Stimulated activated CD4-positive, alpha-beta T cell treated with anti-CD3 and anti-CD28 coated beads, Interleukin-15, amount 100 ng/mL, for 24 hours (primary cell): ENCODE results near the gene YAE1.

Experiments used
- DNase-seq: peaks from one replicate; pipeline ENCODE4 v3.0.0-alpha.2; 2020

The YAE1 gene

DNA sequence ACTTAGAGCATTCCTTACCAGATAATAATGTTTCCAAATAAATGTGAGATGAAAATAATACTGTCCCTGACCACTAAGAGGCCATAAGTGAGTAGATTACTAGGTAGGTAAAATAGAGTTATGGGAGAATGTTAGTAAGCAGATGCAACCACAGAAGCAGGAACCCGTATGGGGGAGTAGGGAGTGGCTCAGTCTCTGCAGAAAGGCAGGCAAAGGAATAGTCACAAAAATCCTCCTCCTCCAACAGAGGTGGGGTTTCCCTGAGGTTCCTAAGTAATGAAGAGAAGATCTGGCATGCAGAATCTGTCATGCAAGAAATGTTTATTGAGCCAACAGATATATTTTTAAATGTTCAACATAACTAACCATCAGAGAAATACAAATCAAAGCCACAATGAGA, 9.0 kb upstream of the YAE1 start:
- DNase-seq: no peak

DNA sequence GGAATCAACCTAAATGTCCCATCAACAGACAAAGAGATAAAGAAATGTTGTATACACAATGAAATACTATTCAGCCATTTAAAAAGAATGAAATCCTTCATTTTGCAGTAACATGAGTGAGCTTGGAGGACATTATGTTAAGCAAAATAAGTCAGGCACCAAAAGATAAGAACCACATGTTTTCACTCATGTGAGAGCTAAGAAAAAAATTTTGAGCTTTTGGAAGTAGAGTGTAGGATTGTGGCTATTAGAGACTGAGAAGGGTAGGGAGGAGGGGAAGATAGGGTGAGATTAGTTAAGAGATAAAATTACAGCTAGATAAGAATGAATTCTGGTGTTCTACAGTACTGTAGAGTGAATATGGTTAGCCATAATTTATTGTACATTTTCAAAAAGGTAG, 8.3 kb upstream of the YAE1 start:
- DNase-seq: no peak

DNA sequence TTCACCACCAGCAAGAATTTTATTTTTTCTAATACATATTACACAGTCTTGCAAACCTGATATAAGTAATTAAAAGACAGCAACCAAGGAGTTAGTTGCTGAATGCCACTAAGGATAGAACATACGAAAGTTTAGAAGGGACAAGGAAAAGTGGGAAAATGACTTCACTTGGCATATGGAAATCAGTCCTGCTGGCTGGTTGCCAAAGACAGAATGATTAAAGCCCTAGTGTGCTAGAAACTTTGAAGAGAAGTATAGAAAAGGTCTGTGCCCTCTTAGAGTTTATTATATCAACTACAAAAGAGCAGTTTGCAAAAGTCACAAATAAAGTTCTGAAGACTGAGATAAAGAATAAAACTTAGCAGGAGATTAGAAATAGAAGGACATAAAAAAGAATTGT, 5.8 kb upstream of the YAE1 start:
- DNase-seq: no peak

DNA sequence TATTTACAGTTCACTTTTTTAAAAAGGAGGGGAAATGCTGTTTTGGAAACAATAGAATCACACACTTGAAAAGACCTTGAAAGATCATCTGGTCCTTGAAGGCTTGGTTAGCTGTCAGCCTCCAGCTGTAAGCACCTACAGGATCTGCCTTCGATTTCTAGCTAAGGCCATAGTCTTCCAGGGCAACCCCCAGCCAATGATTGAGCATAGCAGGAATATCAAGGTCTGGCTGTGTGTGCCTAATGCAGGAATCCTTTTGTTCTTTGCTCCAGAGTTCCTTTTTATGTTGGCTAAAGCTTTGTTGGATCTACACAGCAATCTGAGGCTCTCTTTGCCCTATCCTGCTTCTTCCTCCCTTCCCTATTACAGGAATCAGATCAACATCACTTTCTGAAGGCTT, 5.2 kb upstream of the YAE1 start:
- DNase-seq: no peak

DNA sequence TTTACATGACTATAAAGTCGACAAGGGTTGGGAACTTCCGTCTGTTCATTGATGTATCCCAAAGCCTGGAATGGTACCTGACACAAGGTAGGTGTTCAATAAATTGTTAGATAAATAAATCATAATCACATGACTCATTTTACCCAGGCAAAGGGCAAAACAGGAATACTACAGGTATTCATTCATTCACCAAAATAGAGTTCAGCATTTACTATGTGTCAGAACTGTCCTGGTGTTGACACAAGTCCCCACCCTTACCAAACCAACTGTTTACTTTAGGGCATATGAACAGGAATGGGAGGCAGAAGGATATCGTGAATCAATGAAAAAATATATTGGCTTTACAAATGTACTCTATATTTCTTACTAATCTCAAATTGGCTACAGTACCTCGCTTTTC, 666 bp upstream of the YAE1 start:
- no peak for DNase-seq

DNA sequence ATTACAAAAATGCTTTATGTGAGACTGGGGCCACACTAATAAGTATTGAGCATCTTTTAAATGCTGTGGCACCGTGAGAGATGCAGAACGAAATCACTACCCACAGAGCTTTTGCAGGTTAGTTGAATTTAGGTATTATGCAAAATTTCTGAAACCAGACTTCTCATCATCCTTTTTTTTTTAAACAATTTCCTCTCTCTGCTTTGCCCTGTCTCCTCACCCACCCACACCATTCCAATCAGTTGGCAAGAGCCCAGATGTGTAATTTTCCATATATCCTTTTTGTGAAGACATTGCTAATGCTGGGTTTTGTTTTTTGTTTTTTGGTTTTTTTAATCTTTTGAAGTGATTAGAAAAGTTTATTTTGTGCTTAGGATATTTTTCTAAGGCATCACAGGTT, 1.1 kb downstream of the YAE1 start:
- no peak for DNase-seq

DNA sequence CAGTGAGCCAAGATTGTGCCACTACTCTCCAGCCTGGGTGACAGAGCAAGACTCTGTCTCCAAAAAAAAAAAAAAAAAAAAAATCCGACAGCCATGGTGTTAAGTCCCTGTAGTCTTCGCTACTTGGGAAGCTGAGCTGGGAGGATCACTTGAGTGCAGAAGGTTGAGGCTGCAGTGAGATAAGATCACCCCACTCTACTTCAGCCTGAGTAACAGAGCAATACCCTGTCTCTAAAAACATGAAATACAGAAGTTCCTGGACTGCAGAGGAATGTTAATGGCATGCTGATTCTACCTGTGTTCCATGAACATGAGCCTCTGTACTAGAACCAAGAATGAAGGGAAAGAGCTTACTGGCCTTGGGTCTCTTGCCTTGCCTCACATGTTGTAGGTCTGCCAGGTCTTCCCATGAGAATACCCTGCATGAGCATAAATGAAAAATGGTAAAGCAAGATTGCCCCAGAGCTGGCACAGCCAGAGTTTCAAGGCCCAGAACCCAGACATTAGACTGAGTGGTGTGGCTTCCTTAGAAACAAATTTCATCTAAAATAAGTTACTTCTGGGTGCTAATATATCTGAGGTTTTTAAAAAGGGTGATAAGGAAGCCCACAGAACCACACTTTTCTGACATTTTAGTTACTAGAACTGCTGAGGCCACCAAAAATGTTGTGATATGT, 8.6 kb downstream of the YAE1 start:
- no peak for DNase-seq

GRCh38 chr7:39577229-39577874, 11.1 kb downstream of the YAE1 start:
- no peak for DNase-seq

GRCh38 chr7:39580149-39580874, 14.1 kb downstream of the YAE1 start:
- DNase-seq: peak; percentile 81

DNA sequence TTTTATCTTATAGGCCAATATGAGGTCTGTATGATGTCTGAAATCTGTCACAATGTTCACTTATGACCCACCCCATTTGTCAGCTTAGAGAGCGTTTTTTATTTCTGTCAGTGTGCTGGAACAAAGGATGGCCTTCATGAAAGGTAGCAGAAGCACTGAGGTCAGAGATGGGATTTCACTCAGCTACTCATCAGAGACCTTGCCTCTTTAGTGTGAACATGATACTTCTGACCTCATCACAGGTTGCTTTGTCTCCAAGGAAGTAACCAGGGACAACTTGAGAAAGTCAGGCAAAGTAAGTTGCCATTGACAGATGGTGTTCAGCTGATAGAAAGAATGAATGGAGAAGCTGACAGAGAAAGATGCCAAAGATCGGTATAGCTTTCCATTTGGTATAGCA, 16.3 kb downstream of the YAE1 start:
- DNase-seq: no peak

DNA sequence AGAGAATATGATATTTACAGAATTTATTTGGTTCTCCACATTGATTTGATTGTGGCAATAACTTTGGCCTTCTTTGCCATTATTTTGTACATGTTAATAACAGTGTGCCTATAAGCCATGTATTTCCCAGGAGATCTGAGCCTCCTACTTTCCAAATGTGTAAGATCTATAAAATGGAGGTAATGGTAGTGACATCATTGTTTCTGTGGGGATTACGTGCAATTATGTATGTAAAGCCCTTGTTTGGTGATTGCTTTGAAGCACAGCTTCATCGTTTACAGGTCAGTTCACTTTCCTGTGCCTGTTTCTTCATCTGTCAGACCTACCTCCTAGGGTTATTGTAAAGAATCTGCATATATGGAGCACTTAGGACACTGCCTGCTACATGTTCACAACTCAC, 17.3 kb downstream of the YAE1 start:
- no peak for DNase-seq

DNA sequence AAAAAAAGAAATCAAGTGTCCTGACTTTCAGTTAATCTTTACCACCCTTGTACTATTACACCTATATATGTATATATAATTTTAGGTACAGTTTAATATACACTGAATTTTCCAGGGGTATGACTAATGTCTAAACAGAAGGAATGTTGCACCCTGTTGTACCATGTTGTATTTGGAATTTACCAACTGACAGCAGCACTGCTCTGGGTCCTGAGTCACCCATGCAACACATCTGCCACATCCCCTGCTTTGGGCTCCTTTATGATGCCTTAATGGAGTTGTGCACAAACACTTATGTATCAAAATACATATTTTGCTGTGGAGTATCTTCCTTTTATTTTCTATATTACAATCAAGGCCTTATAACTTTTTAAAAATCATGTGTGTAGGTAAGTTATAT, 21.2 kb downstream of the YAE1 start:
- no peak for DNase-seq

DNA sequence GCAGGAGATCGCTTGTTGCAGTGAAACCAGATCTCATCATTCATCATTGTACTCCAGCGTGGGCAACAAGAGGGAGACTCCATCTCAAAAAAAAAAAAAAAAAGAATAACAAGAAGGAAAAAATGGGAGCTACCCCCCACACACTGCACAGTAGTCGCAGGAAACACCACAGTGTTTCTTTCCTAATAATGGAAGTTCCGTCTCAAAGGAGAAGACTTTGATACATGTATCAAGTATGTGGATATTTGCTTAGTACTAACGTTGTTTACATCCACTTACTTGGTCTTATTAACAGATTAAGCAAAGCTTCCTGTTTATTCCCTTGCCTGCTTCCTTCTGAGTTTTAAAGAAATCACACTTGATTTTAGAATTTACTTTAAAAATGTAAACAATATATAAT, 22.2 kb downstream of the YAE1 start:
- DNase-seq: no peak

GRCh38 chr7:39589323-39590111, 23.3 kb downstream of the YAE1 start:
- DNase-seq: peak; percentile 71

- no peak for DNase-seq
These were observed 26.4 kb downstream of the YAE1 start for GRCh38 chr7:39592586-39592985.

DNA sequence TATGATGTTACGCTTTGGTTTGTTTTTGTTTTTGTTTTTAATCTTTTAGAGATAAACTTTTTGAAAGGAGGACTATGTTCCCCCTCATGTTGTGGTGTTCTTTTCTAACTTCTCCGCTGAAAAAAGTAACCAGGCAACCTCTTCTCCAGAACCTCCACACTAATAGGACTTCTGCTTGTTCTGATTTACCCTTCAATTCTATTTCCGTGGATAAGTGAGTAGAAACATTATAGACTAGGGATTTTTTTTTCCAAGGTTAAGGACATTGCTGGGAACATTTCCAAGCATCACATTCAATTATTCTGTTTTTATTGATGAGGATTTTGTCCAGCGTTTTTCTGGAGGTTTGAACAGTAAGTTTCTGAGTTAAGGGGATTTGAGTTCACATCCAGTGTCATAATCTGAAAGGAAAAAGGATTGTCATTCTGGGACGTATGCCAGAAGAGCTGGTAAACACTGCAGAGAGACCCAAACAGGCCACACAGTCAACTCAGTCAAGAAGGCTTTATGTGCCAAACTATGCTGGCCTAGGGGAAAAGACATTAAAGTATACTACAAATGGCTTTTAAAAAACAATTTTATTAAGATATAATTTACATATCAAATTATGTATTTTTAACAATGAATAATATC, 28.9 kb downstream of the YAE1 start:
- no peak for DNase-seq

GRCh38 chr7:39602351-39602750, 36.1 kb downstream of the YAE1 start:
- DNase-seq: no peak

GRCh38 chr7:39603924-39604323, 37.7 kb downstream of the YAE1 start:
- no peak for DNase-seq

- no peak for DNase-seq
These were observed 38.9 kb downstream of the YAE1 start for GRCh38 chr7:39605087-39605486.

DNA sequence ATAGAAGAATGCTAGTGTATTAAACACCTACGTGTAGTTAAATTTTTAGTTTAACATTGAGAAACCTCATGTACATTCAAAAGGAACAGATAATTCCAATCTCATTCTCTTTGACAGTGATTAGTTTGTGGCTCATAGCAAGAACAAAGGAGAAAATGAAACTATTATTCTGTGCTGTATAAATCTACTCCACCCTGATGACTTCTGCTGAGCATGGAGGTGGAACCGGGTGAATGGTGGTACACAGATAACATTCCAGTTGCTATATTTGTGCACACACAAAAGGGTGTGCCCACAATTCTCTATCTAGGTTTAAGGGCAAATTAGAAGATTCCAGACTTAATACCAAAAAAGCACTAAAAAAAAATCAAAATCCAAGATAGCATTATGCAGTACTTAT, 40.1 kb downstream of the YAE1 start:
- DNase-seq: no peak

GRCh38 chr7:39606941-39607340, 40.7 kb downstream of the YAE1 start:
- DNase-seq: no peak

GRCh38 chr7:39607865-39608264, 41.7 kb downstream of the YAE1 start:
- no peak for DNase-seq

DNA sequence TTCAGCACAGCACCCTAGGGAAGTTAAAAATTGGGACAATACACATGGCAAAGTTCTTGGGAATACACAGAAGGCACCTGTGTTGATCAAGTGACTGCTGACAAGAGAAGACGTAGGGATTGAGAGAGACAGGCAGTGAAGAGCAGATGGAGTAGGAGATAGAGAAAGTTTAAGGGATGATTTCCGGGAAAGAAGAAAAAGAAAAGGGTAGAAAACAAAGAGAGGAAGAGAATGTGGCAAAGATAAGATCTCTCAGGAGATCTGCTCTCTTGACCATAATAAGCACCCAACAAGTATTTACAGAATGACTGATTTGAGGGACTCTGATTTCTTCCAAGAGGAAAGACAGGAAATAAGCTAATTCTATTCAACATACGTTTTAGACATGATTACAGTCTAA, 42.1 kb downstream of the YAE1 start:
- no peak for DNase-seq
